Esophagus squamous epithelium (tissue), 4 donors: ENCODE measurements around the gene PRKAB1.

Source experiments
- CTCF ChIP-seq, 6 experiments: fragments of 450-650 bp in 4 of 6; fragments of 200-600 bp in 2 of 6; sonication (generic) in 2 of 6; IDR thresholded peaks; one replicate each; pipeline ENCODE4 v1.5.1; 2016 to 2019; ENCODE audit warnings: antibody characterized with exemption in 6 of 6, mild to moderate bottlenecking in 4 of 6, moderate library complexity in 4 of 6
- POLR2A ChIP-seq, 4 donors: fragments of 450-650 bp; IDR thresholded peaks; one replicate each; pipeline ENCODE4 v1.6.1; 2017; ENCODE audit warnings: antibody characterized with exemption in 4 of 4, mild to moderate bottlenecking in 4 of 4, moderate library complexity in 3 of 4

DNA sequence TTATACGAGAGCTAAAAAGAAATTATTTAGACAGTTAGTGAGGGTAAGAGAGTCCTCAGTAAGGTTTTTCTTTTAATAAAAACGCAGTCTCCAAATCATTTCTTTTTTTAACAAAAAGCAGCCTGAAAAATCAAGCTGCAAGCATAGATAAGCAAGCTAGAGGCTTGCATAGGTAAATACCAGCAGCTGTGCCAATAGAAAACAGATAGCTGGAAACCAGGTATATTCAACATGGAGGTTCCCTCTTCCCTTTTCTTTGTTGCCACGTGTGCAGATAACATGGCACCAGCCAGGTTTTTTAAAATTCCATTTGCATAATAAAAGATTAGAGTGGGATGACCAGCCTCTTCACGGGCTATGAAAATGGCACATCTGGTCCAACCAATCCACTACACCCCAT lies 6.1 kb upstream of the PRKAB1 start:
- TF ChIP-seq POLR2A (IDR thresholded peaks at IDR 0.05) (no peak), CTCF (IDR thresholded peaks at IDR 0.05) (no peak)
